ENCODE results near the gene NT5DC3.

- TF ChIP-seq CTCF (IDR thresholded peaks at IDR 0.05; ENCODE audit: extremely low read depth in 1 of 2, insufficient read depth in 1 of 2, low read depth in 1 of 2, low read length in 2 of 2) = no peak
- no peak for TF ChIP-seq POLR2A (IDR thresholded peaks at IDR 0.05; ENCODE audit: low read depth, low read length)
- TF ChIP-seq MYC (IDR thresholded peaks at IDR 0.05; ENCODE audit: low read depth, low read length) = no peak
- no peak for TF ChIP-seq MAX (IDR thresholded peaks at IDR 0.05; ENCODE audit: insufficient read depth, insufficient read length)
- TF ChIP-seq GATA2 (IDR thresholded peaks at IDR 0.05; ENCODE audit: insufficient read depth, insufficient read length, low read depth, low read length) = no peak
Measured at GRCh38 chr12:103864710-103865109, 23.7 kb upstream of the NT5DC3 start.

All from endothelial cell of umbilical vein (primary cell).